ENCODE results near the gene KIFC3. TPM values are rescaled to one million over a fixed set of nuclear protein-coding genes. Genes with fewer than 3 reads are reported as not detected.

KIFC3 gene
- total and polyA plus RNA-seq, 2 of the 8 experiments (the other 6 are each of a cell fraction or from before 2014, with no cell fraction given), result 2.1 to 7.1 TPM

DNA sequence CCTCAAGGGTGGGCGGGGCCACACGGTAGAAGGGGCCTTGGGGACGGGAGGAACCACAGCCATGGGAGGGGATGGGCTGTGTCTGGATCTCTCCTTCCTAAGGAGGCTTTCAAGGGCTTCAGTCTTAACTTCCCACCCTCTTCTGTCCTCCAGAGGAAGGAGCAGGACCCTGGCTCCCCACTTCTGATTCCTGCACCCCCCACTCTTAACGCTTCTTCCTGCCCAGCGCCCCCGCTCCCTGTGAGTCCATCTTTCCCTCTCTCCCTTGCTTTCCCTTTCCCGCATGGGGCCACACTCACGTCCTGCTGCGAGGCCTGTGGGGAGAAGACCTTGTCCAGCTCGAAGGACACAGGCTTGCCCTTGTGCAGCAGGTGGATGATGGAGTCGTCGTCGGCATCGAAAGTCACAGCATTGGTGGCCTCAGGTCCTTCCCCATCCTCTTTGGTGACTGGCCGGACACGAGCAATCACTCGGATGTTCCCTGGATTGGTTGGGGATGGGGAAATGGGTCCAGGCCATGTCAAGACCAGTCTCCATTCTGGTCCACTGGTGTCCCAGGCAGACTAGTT is 37.0 kb downstream of the KIFC3 start:
- H4K20me1 ChIP-seq (replicated peaks in 1 of 2; ENCODE audit: control insufficient read depth in 1 of 2, insufficient read depth in 2 of 2, low read length in 2 of 2), result no peaks in the 10 kb centered on the region
- H3K4me3 ChIP-seq (ENCODE audit: extremely low read depth in 1 of 4, insufficient read depth in 2 of 4, low read depth in 3 of 4, low read length in 4 of 4), result no peak overlapping the region
- TF ChIP-seq SIN3A (conservative IDR thresholded peaks at IDR 0.05 in 1 of 2, IDR thresholded peaks at IDR 0.05 in 1 of 2; ENCODE audit: low read depth in 1 of 2, low read length in 2 of 2) (no peak), SP4 (IDR thresholded peaks at IDR 0.05; ENCODE audit: low read length) (no peak)
- TF ChIP-seq, protein P1, sequence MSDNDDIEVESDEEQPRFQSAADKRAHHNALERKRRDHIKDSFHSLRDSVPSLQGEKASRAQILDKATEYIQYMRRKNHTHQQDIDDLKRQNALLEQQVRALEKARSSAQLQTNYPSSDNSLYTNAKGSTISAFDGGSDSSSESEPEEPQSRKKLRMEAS (IDR thresholded peaks at IDR 0.05), result no peak; the same call in 1 of the 2 replicates
- no peak overlapping the region for H3K4ac ChIP-seq (replicated peaks; ENCODE audit: insufficient read length, low read depth, low read length)
- peak overlapping the region; percentile 3 for H3K18ac ChIP-seq (ENCODE audit: extremely low read depth, low read length)
- H4K91ac ChIP-seq (replicated peaks; ENCODE audit: insufficient read length, low read length), result no peak overlapping the region
- H3K27me3 ChIP-seq (replicated peaks in 1 of 4; ENCODE audit: control insufficient read depth in 3 of 4, extremely low read depth in 1 of 4, insufficient read depth in 3 of 4, low read length in 3 of 4), result no peaks in the 10 kb centered on the region; a peak in 1 of 7 replicates
- WGBS, 2 experiments (ENCODE audit: extremely low coverage in 1 of 2, insufficient coverage in 1 of 2, insufficient read length in 1 of 2, insufficient replicate concordance in 2 of 2, low coverage in 1 of 2, low lambda C conversion rate in 2 of 2, missing lambda C conversion rate in 1 of 2), result 90% methylated on average over 14 of the region's 17 CpGs; no CpG with 5 or more reads in 1 of the 2 experiments
- H3K79me1 ChIP-seq (ENCODE audit: low read depth, low read length), result no peaks in the 10 kb centered on the region
- peaks cover 0 to 12% (median 0%) of the 10 kb centered on the region in 4 experiments; a peak in 3 of 7 replicates for H3K4me1 ChIP-seq (replicated peaks in 1 of 4; ENCODE audit: control insufficient read depth in 3 of 4, insufficient read depth in 4 of 4, low read length in 3 of 4)
- H3K36me3 ChIP-seq (ENCODE audit: control insufficient read depth in 2 of 4, insufficient read depth in 4 of 4, low read length in 3 of 4), result no peaks in the 10 kb centered on the region
- no peak overlapping the region for H2BK120ac ChIP-seq (replicated peaks; ENCODE audit: low read depth, low read length)
- no peak overlapping the region for H2AFZ ChIP-seq (ENCODE audit: low read length)
- peak overlapping the region in 1 of 2 experiments; percentile 1; a peak in 1 of 4 replicates for H3K4me2 ChIP-seq (ENCODE audit: insufficient read depth in 1 of 2, low read depth in 2 of 2, low read length in 2 of 2)
- H3K79me2 ChIP-seq (ENCODE audit: control insufficient read depth in 1 of 2, insufficient read depth in 2 of 2, low read length in 2 of 2), result no peaks in the 10 kb centered on the region
- H2AK5ac ChIP-seq (ENCODE audit: low read depth, low read length), result no peak overlapping the region
- H3K23ac ChIP-seq (ENCODE audit: insufficient read length), result no peak overlapping the region
- no peak overlapping the region for H3K56ac ChIP-seq (replicated peaks; ENCODE audit: insufficient read length, low read depth, low read length)
- CTCF ChIA-PET (ENCODE audit: partially characterized antibody), result interaction anchor here (0.6 to 3.0 kb wide), 6 partner anchors 8 to 850 kb away, joined by 3 to 13 read pairs (median 4); no protein-coding TSS in a partner anchor
- peak overlapping the region; percentile 1; the same call in 1 of the 2 replicates for H2BK15ac ChIP-seq (ENCODE audit: low read length)
- POLR2A ChIA-PET (ENCODE audit: partially characterized antibody), result interaction anchor here (1.0 kb wide), 1 partner anchor 30 kb away, joined by 4 read pairs; the partner anchor contains the start of gene KATNB1
- DNase-seq (ENCODE audit: low read depth in 1 of 2, low spot score in 2 of 2) (no peak), FAIRE-seq (no peak)
- no peak overlapping the region for H3K9ac ChIP-seq (replicated peaks in 1 of 4; ENCODE audit: extremely low read depth in 1 of 4, low read depth in 3 of 4, low read length in 3 of 4)
- H2BK5ac ChIP-seq (ENCODE audit: low read depth, low read length), result peak overlapping the region; percentile 20; the same call in 1 of the 2 replicates
- H2BK12ac ChIP-seq (ENCODE audit: low read depth, low read length), result peak overlapping the region; percentile 64; the same call in 1 of the 2 replicates
- H3K14ac ChIP-seq (ENCODE audit: insufficient read length), result no peak overlapping the region
- H3K9me3 ChIP-seq (ENCODE audit: insufficient read depth in 2 of 2, low read depth in 1 of 2, low read length in 1 of 2), result no peaks in the 10 kb centered on the region
- no peak overlapping the region for H4K5ac ChIP-seq (ENCODE audit: insufficient read length, low read depth, low read length)
- H3K27ac ChIP-seq (ENCODE audit: low read depth, low read length), result no peak overlapping the region
- H4K8ac ChIP-seq (ENCODE audit: extremely low read depth, insufficient read depth, low read length), result no peak overlapping the region
- peak overlapping the region; percentile 2; the same call in 1 of the 2 replicates for H2BK20ac ChIP-seq (ENCODE audit: low read length)
- no peaks in the 10 kb centered on the region for H3K23me2 ChIP-seq (ENCODE audit: low read depth, low read length)
